Measurements from ENCODE around the gene MCIDAS. TPM values are rescaled to one million over a fixed set of nuclear protein-coding genes. Genes with fewer than 3 reads are reported as not detected.

The MCIDAS gene
- total RNA-seq, 2 experiments from 2014 or later = 0.21 TPM; not detected in 1

- Histone ChIP-seq H3K4me3 (ENCODE audit: low read depth, low read length, poor library complexity, severe bottlenecking) (no peak overlapping the region), H3K4me1 (ENCODE audit: insufficient read depth, low read length, poor library complexity, severe bottlenecking) (no peaks in the 10 kb centered on the region), H3K79me2 (ENCODE audit: insufficient read depth, low read depth, low read length) (no peaks in the 10 kb centered on the region), H4K20me1 (ENCODE audit: insufficient read depth, low read length) (no peaks in the 10 kb centered on the region), H3K9me3 (ENCODE audit: low read length) (no peaks in the 10 kb centered on the region), H3K9me2 (ENCODE audit: insufficient read depth, low read length) (no peaks in the 10 kb centered on the region), H3K27ac (ENCODE audit: low read depth, low read length, poor library complexity, severe bottlenecking) (no peak overlapping the region), H3K36me3 (ENCODE audit: insufficient read depth, low read length) (no peaks in the 10 kb centered on the region), H3K4me2 (ENCODE audit: low read length) (no peak overlapping the region), H2AFZ (ENCODE audit: low read length) (no peak overlapping the region)
- TF ChIP-seq EZH2phosphoT487 (IDR thresholded peaks at IDR 0.05; ENCODE audit: borderline replicate concordance, low read depth, low read length) (no peak), CTCF (conservative IDR thresholded peaks at IDR 0.05; ENCODE audit: low read length) (no peak)
- intact Hi-C loops (cut with micrococcal nuclease; ENCODE audit: unreplicated experiment) = no loop called here
- BruUV-seq (replicated peaks) = no TSS peak
- ChIA-PET CTCF (ENCODE audit: unreplicated experiment) (no interaction called here), POLR2A (no interaction called here)
- DNase-seq (ENCODE audit: low spot score) = no peak
These were observed 22.1 kb downstream of the MCIDAS start for GRCh38 chr5:55205001-55205400.

- intact Hi-C loops (cut with micrococcal nuclease; ENCODE audit: unreplicated experiment) = no loop called here
- Histone ChIP-seq H3K9me2 (ENCODE audit: insufficient read depth, low read length) (no peaks in the 10 kb centered on the region), H3K79me2 (ENCODE audit: insufficient read depth, low read depth, low read length) (no peaks in the 10 kb centered on the region), H3K36me3 (ENCODE audit: insufficient read depth, low read length) (no peaks in the 10 kb centered on the region), H3K4me1 (ENCODE audit: insufficient read depth, low read length, poor library complexity, severe bottlenecking) (no peaks in the 10 kb centered on the region), H3K4me2 (ENCODE audit: low read length) (no peak overlapping the region), H2AFZ (ENCODE audit: low read length) (no peak overlapping the region), H3K27ac (ENCODE audit: low read depth, low read length, poor library complexity, severe bottlenecking) (no peak overlapping the region), H4K20me1 (ENCODE audit: insufficient read depth, low read length) (no peaks in the 10 kb centered on the region), H3K4me3 (ENCODE audit: low read depth, low read length, poor library complexity, severe bottlenecking) (no peak overlapping the region), H3K9me3 (ENCODE audit: low read length) (no peaks in the 10 kb centered on the region)
- no TSS peak for BruUV-seq (replicated peaks)
- ChIA-PET CTCF (ENCODE audit: unreplicated experiment) (no interaction called here), POLR2A (no interaction called here)
- DNase-seq (ENCODE audit: low spot score) = no peak
- no peak for TF ChIP-seq CTCF (conservative IDR thresholded peaks at IDR 0.05; ENCODE audit: low read length)
- no peak for TF ChIP-seq EZH2phosphoT487 (IDR thresholded peaks at IDR 0.05; ENCODE audit: borderline replicate concordance, low read depth, low read length)
These were observed 36.0 kb downstream of the MCIDAS start for GRCh38 chr5:55191165-55191564.

GRCh38 chr5:55188656-55189540, 38.2 kb downstream of the MCIDAS start:
- Histone ChIP-seq H4K20me1 (ENCODE audit: insufficient read depth, low read length) (no peaks in the 10 kb centered on the region), H3K9me2 (ENCODE audit: insufficient read depth, low read length) (no peaks in the 10 kb centered on the region), H3K27ac (ENCODE audit: low read depth, low read length, poor library complexity, severe bottlenecking) (no peak overlapping the region), H3K9me3 (ENCODE audit: low read length) (no peaks in the 10 kb centered on the region), H2AFZ (ENCODE audit: low read length) (no peak overlapping the region), H3K79me2 (ENCODE audit: insufficient read depth, low read depth, low read length) (no peaks in the 10 kb centered on the region), H3K4me2 (ENCODE audit: low read length) (no peak overlapping the region), H3K4me3 (ENCODE audit: low read depth, low read length, poor library complexity, severe bottlenecking) (no peak overlapping the region), H3K4me1 (ENCODE audit: insufficient read depth, low read length, poor library complexity, severe bottlenecking) (no peaks in the 10 kb centered on the region), H3K36me3 (ENCODE audit: insufficient read depth, low read length) (no peaks in the 10 kb centered on the region)
- BruUV-seq (replicated peaks) = no TSS peak
- ChIA-PET CTCF (ENCODE audit: unreplicated experiment) (no interaction called here), POLR2A (interaction anchor here (0.6 to 1.2 kb wide), 2 partner anchors 11 to 21 kb away, joined by 4 read pairs; no protein-coding TSS in a partner anchor)
- DNase-seq (ENCODE audit: low spot score) = no peak
- intact Hi-C loops (cut with micrococcal nuclease; ENCODE audit: unreplicated experiment) = no loop called here
- TF ChIP-seq CTCF (conservative IDR thresholded peaks at IDR 0.05; ENCODE audit: low read length) (no peak), EZH2phosphoT487 (IDR thresholded peaks at IDR 0.05; ENCODE audit: borderline replicate concordance, low read depth, low read length) (no peak)

Data from OCI-LY7 (cell line).